ENCODE results near the gene RBP4.

DNA sequence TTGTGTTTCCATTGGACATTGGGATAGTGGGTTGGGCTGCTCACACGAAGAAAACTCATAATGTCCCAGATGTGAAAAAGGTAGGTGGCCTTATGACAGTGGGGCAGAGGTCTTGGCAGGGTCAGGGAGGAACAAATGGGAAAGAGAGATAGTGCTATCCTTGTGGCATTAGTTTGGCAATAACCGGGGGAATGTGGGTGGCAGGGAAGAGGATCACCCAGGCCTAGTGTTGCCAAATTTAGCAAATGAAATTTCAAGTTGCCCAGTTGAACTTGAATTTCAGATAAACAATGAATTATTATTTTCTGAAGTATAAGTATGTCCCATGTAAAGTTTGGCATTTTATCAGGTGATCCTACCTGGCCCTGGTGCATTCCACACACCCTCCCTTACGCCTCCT lies 12.1 kb upstream of the RBP4 start:
- TF ChIP-seq POLR2AphosphoS5 (IDR thresholded peaks at IDR 0.05; ENCODE audit: borderline replicate concordance, low read depth, low read length) (no peak), EZH2 (IDR thresholded peaks at IDR 0.05) (no peak), FOXP2 (optimal IDR thresholded peaks at IDR 0.05; ENCODE audit: control extremely low read depth, extremely low read length, insufficient read depth) (no peak)
